GM12878 (cell line): ENCODE results near the gene HLA-DRB1. TPM values are rescaled to one million over a fixed set of nuclear protein-coding genes. Genes with fewer than 3 reads are reported as not detected.

Experiments
- ATAC-seq: fragments of 200-7000 bp; cut with Tn5 transposase; 3 replicates; pipeline ENCODE4 v1.9.1; 2020; ENCODE audit warnings: mild to moderate bottlenecking, moderate library complexity
- BruUV-seq: library from RNA; stranded (reverse); fragments of 400-500 nt; replicated peaks from 2 replicates; lab custom pipeline; 2021; lab: Mats Ljungman, UMichigan
- CTCF ChIA-PET: fragments of 300-600 bp; sonication (Branson Sonifier 250); formaldehyde crosslinking; extraction: SDS; loops from one replicate; lab custom pipeline; 2021; ENCODE audit warnings: inconsistent platforms; lab: Yijun Ruan, JAX
- POLR2A ChIA-PET: fragments of 350-600 bp; formaldehyde crosslinking; extraction: SDS; loops from one replicate; lab custom pipeline; 2021; ENCODE audit warnings: inconsistent platforms; lab: Charles Lee
- RAD21 ChIA-PET: fragments of 300-600 bp; sonication (Branson Sonifier 250); formaldehyde crosslinking; loops from one replicate; lab custom pipeline; 2023; ENCODE audit warnings: antibody characterized with exemption; ENCODE audit not compliant: unreplicated experiment; lab: Charles Lee
- SMC1A ChIA-PET: fragments of 300-600 bp; sonication (Branson Sonifier 250); formaldehyde crosslinking; loops from one replicate; lab custom pipeline; 2023; ENCODE audit not compliant: unreplicated experiment, uncharacterized antibody; lab: Charles Lee
- DNase-seq: peaks from one replicate; pipeline ENCODE4 v3.0.0-alpha.2; 2011; ENCODE audit warnings: low read depth, low spot score
- FAIRE-seq: peaks from 3 replicates; lab custom pipeline; 2011; peaks lifted over from hg19 to GRCh38; lab: Jason Lieb, UNC
- H2AFZ ChIP-seq: 2 replicates; pipeline ENCODE4 v1.6.0; 2011; ENCODE audit warnings: low read depth, low read length, control low read depth; ENCODE audit not compliant: control insufficient read depth
- H3K27ac ChIP-seq: 2 replicates; pipeline ENCODE4 v1.5.1; 2011; ENCODE audit warnings: control low read depth; ENCODE audit not compliant: control insufficient read depth, insufficient read depth
- H3K27me3 ChIP-seq, 2 experiments: replicated peaks in 1 of 2; 2 replicates each; pipeline versions ENCODE4 v1.6.0 to v1.6.1; 2011; ENCODE audit warnings: low read length in 1 of 2; ENCODE audit not compliant: control insufficient read depth in 2 of 2, insufficient read depth in 2 of 2
- H3K36me3 ChIP-seq, 2 experiments: 2 replicates each; pipeline ENCODE4 v1.5.1; 2011; ENCODE audit warnings: low read length in 1 of 2; ENCODE audit not compliant: control insufficient read depth in 2 of 2, insufficient read depth in 2 of 2
- H3K4me1 ChIP-seq: 2 replicates; pipeline ENCODE4 v1.6.1; 2011; ENCODE audit warnings: mild to moderate bottlenecking, low read length, moderate library complexity, mixed read lengths; ENCODE audit not compliant: control insufficient read depth, insufficient read depth
- H3K4me2 ChIP-seq: 2 replicates; pipeline ENCODE4 v1.6.0; 2011; ENCODE audit warnings: control low read depth; ENCODE audit not compliant: control insufficient read depth, insufficient read depth
- H3K4me3 ChIP-seq: fragments of 200-600 bp; sonication (generic); 2 replicates; pipeline ENCODE4 v1.5.1; 2016
- H3K79me2 ChIP-seq: 2 replicates; pipeline ENCODE4 v1.6.0; 2011; ENCODE audit warnings: low read length; ENCODE audit not compliant: control insufficient read depth, insufficient read depth
- H3K9ac ChIP-seq: 2 replicates; pipeline ENCODE4 v1.8.0; 2011; ENCODE audit warnings: low read length, control low read depth, mixed read lengths; ENCODE audit not compliant: control insufficient read depth, insufficient read depth
- H3K9me3 ChIP-seq: replicated peaks from 3 replicates; pipeline ENCODE4 v1.5.1; 2011; ENCODE audit warnings: mild to moderate bottlenecking, low read length; ENCODE audit not compliant: control insufficient read depth, insufficient read depth
- H4K20me1 ChIP-seq: 2 replicates; pipeline ENCODE4 v1.6.0; 2011; ENCODE audit not compliant: control insufficient read depth, insufficient read depth
- CHD2 ChIP-seq: IDR thresholded peaks from 2 replicates; pipeline ENCODE4 v1.6.1; 2011; ENCODE audit warnings: low read depth, low read length, improper control_type of control experiment, borderline replicate concordance
- GABPA ChIP-seq: IDR thresholded peaks from 2 replicates; pipeline ENCODE4 v1.6.1; 2014; ENCODE audit warnings: antibody characterized with exemption, low read depth, mild to moderate bottlenecking, inconsistent platforms
- LARP7 ChIP-seq: fragments of 450-650 bp; IDR thresholded peaks from 2 replicates; pipeline ENCODE4 v1.6.1; 2017; ENCODE audit warnings: mild to moderate bottlenecking
- NR2C2 ChIP-seq: IDR thresholded peaks from 2 replicates; pipeline ENCODE4 v1.6.1; 2011; ENCODE audit warnings: borderline replicate concordance, low read depth; ENCODE audit not compliant: control insufficient read depth, insufficient read length
- PAX5 ChIP-seq: IDR thresholded peaks from 2 replicates; pipeline ENCODE4 v1.6.1; 2011; ENCODE audit warnings: low read depth, low read length, borderline replicate concordance
- ZBED1 ChIP-seq: IDR thresholded peaks from 2 replicates; pipeline ENCODE4 v1.6.1; 2016; ENCODE audit warnings: borderline replicate concordance
- WGBS: methylation state at CpG from one replicate; pipeline ENCODE4 v1.1.6; 2016; ENCODE audit warnings: low lambda C conversion rate; ENCODE audit not compliant: insufficient replicate concordance, insufficient coverage; ENCODE audit errors: missing lambda C conversion rate; 5-methylcytosine and 5-hydroxymethylcytosine counted together
- in situ Hi-C: fragments of 300-500 bp; cut with MboI; formaldehyde crosslinking; loops from 9 replicates; pipeline ENCODE4 v1.14.3; 2018; ENCODE audit warnings: mixed read lengths
- intact Hi-C: fragments of 100-400 bp; cut with micrococcal nuclease; formaldehyde crosslinking; loops from one replicate; pipeline ENCODE4 v1.14.2; 2022; ENCODE audit not compliant: unreplicated experiment
- polyA plus RNA-seq, 11 experiments: library from polyadenylated mRNA; depleted of rRNA in 4 of 11; unstranded in 6 of 11; stranded (reverse) in 5 of 11; fragments of >200 nt; fragmentation: Nextera tagmentation in 4 of 11; fragmentation: Illumina TruSeq in 1 of 11; extraction: Ambion mirVana in 4 of 11; extraction: Trizol in 1 of 11; gene quantifications; 1 replicate in 1 of 11; 2 replicates in 10 of 11; pipeline versions ENCODE4 v1.2.1 to v1.2.3, GENCODE V29; 2011 to 2016; ENCODE audit warnings: inconsistent platforms in 2 of 11, missing spikeins in 2 of 11, low read depth in 1 of 11
- total RNA-seq, 4 experiments: library from RNA; depleted of rRNA in 3 of 4; stranded (reverse); fragments of >200 nt in 3 of 4; fragmentation: Illumina TruSeq in 1 of 4; extraction: Trizol in 1 of 4; gene quantifications; 2 replicates each; pipeline versions ENCODE4 v1.2.1 to v1.2.3, GENCODE V29; 2013 to 2021
- TF ChIP-seq, protein P1 (sequence below): IDR thresholded peaks from 2 replicates; pipeline ENCODE4 v1.6.1; 2011; ENCODE audit warnings: low read depth, mild to moderate bottlenecking, low read length, moderate library complexity, borderline replicate concordance; ENCODE audit errors: extremely low read depth

The HLA-DRB1 gene
- total and polyA plus RNA-seq, 10 of the 15 experiments (the other 5 are each of a cell fraction or from before 2014, with no cell fraction given) = 312 to 1,082 (median 604) TPM

- TF ChIP-seq ZBED1 (no peak), NR2C2 (no peak), GABPA (no peak), PAX5 (no peak), LARP7 (no peak), CHD2 (no peak)
- TF ChIP-seq, protein P1, sequence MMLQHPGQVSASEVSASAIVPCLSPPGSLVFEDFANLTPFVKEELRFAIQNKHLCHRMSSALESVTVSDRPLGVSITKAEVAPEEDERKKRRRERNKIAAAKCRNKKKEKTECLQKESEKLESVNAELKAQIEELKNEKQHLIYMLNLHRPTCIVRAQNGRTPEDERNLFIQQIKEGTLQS = no peak
- ChIA-PET POLR2A (interaction anchor here (0.9 to 3.0 kb wide), 3 partner anchors 10 to 53 kb away, joined by 3 to 9 read pairs (median 3); partner anchors contain the start of genes HLA-DQB1 and HLA-DRB1), RAD21 (interaction anchor here (0.6 to 2.1 kb wide), 4 partner anchors 10 to 177 kb away, joined by 3 to 7 read pairs (median 3); no protein-coding TSS in a partner anchor), CTCF (interaction anchor here (0.9 to 1.4 kb wide), 2 partner anchors 9 to 25 kb away, joined by 3 to 7 read pairs; no protein-coding TSS in a partner anchor), SMC1A (interaction anchor here (0.7 to 2.0 kb wide), 2 partner anchors 9 to 79 kb away, joined by 5 to 10 read pairs; no protein-coding TSS in a partner anchor)
- peaks cover 7% of the 10 kb centered on the region; the same call in 2 of the 3 replicates for H3K9me3 ChIP-seq
- no peak overlapping the region for H3K4me3 ChIP-seq
- no peaks in the 10 kb centered on the region for H4K20me1 ChIP-seq
- in situ Hi-C loops (loop anchor here (10.0 to 25.0 kb wide), 2 partner anchors 331 to 1051 kb away; partner anchors contain the start of genes HLA-DMB and LTA), intact Hi-C loops (no loop called here)
- no peaks in the 10 kb centered on the region for H3K27me3 ChIP-seq
- H2AFZ ChIP-seq = no peak overlapping the region
- H3K36me3 ChIP-seq = no peaks in the 10 kb centered on the region
- DNase-seq = no peak
- no peak for ATAC-seq
- no peak for FAIRE-seq
- H3K4me1 ChIP-seq = peaks cover 10% of the 10 kb centered on the region
- 43% methylated on average over 6 of the region's 6 CpGs for WGBS
- peaks cover 4% of the 10 kb centered on the region for H3K79me2 ChIP-seq
- H3K27ac ChIP-seq = no peak overlapping the region
- no peak overlapping the region for H3K9ac ChIP-seq
- no peak overlapping the region for H3K4me2 ChIP-seq
- no TSS peak for BruUV-seq
Measured at GRCh38 chr6:32613475-32613874, 23.8 kb upstream of the HLA-DRB1 start.
